NCI-H2171 (cell line): Measurements from ENCODE around the gene NEUROD6.

Source experiments
- DNase-seq: peaks from one replicate; lab custom pipeline; 2025; lab: John Stamatoyannopoulos, UW

Gene NEUROD6

GRCh38 chr7:31340603-31341002 is at the start of gene NEUROD6:
NEUROD6 (minus strand) TSS chr7:31340726; CDS start chr7:31339268, 1,458 bp downstream.
- peak; percentile 98 for DNase-seq

GRCh38 chr7:31384466-31384865 is 43.9 kb upstream of the NEUROD6 start:
- no peak for DNase-seq

GRCh38 chr7:31382722-31383121 is 42.2 kb upstream of the NEUROD6 start:
- no peak for DNase-seq

- DNase-seq: peak; percentile 7
These were observed 33.1 kb upstream of the NEUROD6 start for GRCh38 chr7:31373337-31374289.

GRCh38 chr7:31372231-31372959 is 31.9 kb upstream of the NEUROD6 start:
- no peak for DNase-seq

GRCh38 chr7:31371621-31372020 is 31.1 kb upstream of the NEUROD6 start:
- no peak for DNase-seq

- no peak for DNase-seq
These were observed 30.1 kb upstream of the NEUROD6 start for GRCh38 chr7:31370609-31371008.

- DNase-seq: no peak
These were observed 28.1 kb upstream of the NEUROD6 start for GRCh38 chr7:31368620-31369019.

- no peak for DNase-seq
These were observed 23.0 kb upstream of the NEUROD6 start for GRCh38 chr7:31363496-31363895.

GRCh38 chr7:31363051-31363450 is 22.5 kb upstream of the NEUROD6 start:
- DNase-seq: no peak

GRCh38 chr7:31362401-31362800 is 21.9 kb upstream of the NEUROD6 start:
- no peak for DNase-seq

- no peak for DNase-seq
These were observed 17.9 kb upstream of the NEUROD6 start for GRCh38 chr7:31358467-31358866.

- DNase-seq: no peak
These were observed 4.9 kb upstream of the NEUROD6 start for GRCh38 chr7:31345421-31345820.

- no peak for DNase-seq
These were observed 3.2 kb upstream of the NEUROD6 start for GRCh38 chr7:31343516-31344305.

- no peak for DNase-seq
These were observed 615 bp upstream of the NEUROD6 start for GRCh38 chr7:31341141-31341540.

- no peak for DNase-seq
These were observed 475 bp downstream of the NEUROD6 start for GRCh38 chr7:31340051-31340450.

GRCh38 chr7:31338706-31339105 is 1.8 kb downstream of the NEUROD6 start:
- no peak for DNase-seq

- no peak for DNase-seq
These were observed 3.4 kb downstream of the NEUROD6 start for GRCh38 chr7:31337002-31337565.

GRCh38 chr7:31336202-31337001 is 4.1 kb downstream of the NEUROD6 start:
- no peak for DNase-seq

GRCh38 chr7:31335884-31336201 is 4.7 kb downstream of the NEUROD6 start:
- no peak for DNase-seq

- DNase-seq: no peak
These were observed 5.2 kb downstream of the NEUROD6 start for GRCh38 chr7:31335161-31335856.
